Measurements from ENCODE around the gene ZFYVE27.

Gene ZFYVE27

DNA sequence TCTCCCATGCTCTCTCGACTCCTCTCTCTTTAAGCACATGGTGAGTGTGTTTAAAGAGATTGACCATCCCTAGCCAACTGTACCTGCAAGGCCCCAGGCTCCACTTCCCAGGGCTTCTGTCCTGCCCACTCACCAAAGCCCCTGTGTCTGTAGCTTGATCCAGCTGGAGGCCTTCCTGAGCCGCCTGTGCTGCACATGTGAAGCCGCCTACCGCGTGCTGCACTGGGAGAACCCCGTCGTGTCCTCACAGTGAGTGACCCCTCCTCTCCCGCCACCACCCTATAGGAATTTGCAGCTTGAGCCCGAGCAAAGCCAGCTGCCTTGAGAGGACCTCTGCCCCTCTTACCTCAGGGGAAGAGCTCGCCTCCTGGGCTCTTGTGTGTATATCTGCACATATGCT lies 11.2 kb downstream of the ZFYVE27 start:
- no peak for DNase-seq (ENCODE audit: low spot score)

DNA sequence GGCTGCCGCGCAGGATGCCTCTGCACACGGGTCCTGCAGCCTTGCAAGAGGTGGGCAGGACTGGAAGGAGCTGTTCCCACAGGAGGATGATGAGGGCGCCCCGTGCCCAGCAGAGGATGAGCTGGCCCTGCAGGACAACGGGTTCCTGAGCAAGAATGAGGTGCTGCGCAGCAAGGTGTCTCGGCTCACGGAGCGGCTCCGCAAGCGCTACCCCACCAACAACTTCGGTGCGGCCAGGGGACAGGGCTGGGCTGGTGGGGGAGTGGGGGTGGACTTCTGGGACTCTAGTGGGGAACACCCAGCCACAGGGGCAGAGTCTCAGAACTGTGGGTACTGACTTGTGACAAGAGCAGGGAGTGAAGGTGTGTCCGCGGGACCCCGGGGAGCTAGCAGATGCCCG lies 16.0 kb downstream of the ZFYVE27 start:
- no peak for DNase-seq (ENCODE audit: low spot score)

DNA sequence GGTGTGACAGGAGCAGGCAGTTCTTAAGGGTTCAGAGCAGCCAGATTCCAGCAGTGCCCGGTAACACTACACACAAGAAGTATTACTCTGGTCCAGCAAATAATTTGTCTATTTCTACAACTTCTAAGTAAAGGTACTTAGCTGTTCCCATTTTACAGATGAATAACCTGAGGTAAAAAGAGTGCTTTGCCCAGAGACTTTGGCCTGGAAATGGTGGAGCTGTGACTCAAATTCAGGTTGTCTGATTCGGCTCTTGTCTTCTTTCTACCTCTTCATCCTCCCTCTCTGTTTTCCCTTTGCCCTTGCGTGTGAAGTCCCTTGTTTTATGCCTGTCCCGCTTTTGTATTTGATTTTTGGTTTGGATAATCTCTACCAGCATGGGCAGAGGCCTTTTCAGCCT lies 17.8 kb downstream of the ZFYVE27 start:
- no peak for DNase-seq (ENCODE audit: low spot score)

DNA sequence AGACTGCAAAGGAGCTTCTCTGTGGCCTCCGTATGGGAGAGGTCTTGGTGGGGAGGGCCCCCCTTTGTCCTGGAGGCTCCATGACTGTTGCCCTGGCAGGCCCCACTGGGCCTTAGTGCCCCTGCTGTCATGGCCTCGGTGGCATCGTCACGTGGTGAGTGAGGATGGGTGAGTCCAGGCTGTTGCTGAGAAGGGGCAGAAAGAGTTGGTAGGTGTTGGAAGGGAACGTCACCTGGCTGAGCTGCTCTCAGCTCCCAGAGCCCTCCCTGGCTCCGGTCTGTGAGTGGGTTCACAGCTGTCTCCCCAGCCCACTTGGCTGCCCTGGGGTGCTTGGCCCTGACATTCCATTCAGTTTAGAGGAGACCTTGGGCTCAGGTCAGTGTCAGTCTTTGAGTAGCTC lies 18.8 kb downstream of the ZFYVE27 start:
- no peak for DNase-seq (ENCODE audit: low spot score)

DNA sequence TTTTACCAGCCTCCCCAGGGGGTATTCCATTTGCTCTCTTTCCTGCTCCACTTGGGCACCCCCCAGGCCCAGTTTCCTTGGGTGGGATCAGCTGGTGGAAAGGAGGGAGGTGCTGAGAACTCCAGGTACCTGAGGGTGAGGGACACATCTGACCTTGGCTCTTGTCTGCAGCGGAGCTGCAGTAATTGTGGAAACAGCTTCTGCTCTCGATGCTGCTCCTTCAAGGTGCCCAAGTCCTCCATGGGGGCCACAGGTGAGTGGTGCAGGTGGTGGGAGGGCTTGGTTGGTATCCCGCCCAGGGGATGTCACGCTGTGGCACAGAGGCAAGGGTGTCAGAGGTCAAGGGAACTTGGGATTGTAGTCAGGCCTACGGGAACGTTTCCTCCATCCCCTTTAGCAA lies 20.5 kb downstream of the ZFYVE27 start:
- DNase-seq (ENCODE audit: low spot score) = no peak

DNA sequence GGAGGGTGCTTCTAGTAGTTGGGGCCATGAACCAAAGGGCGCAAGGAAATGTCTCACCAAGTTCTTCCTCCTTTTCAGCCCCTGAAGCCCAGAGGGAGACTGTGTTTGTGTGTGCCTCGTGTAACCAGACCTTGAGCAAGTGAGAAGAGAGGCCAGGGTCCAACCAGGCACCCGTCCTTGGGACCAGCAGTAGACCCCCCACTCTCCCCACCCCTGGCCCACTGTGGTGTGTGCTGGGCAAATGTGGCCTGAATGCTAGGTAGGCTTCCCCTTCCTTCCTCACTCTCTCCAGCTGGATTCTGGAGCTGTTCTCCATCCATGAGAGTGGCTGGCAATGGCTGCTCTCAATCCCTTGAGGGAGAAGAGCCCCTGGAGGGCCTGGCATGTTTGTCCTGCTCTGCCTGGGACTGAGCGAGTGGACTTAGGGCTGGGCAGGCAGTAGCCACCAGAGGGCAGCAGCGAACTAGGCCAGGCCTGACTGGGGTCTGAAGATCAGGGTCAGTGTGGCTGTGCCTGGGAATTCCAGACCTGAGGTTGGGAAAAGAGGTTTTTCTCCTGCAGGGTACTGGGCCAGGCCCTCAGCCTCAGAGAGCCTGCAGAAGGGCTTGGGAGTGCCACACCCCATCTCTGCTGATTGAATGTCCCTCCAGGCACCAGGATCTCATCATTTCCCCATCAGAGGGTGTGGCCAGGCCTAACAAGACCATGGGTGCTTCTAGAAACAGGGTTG lies 22.4 kb downstream of the ZFYVE27 start:
- DNase-seq (ENCODE audit: low spot score) = peak; percentile 91

DNA sequence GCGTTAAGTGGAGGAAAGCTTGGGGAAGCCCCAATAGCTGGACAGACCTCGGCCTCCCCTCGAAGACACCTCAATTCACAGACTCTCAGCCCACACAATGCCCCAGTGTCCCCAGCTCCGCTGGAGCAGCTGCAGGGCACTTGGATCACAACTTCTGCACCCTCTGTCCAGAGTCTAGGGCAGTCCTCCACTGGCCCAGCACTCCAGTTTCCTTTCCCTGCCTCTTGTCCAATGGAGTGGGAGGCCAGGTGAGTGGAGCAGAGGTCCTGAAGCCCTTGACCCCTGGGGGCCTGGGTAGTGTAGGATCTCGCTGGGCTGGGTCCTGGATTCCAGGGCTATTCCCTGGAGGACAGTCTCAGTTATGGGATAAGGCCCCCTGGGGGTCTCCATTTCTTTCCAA lies 23.0 kb downstream of the ZFYVE27 start:
- DNase-seq (ENCODE audit: low spot score) = no peak

DNA sequence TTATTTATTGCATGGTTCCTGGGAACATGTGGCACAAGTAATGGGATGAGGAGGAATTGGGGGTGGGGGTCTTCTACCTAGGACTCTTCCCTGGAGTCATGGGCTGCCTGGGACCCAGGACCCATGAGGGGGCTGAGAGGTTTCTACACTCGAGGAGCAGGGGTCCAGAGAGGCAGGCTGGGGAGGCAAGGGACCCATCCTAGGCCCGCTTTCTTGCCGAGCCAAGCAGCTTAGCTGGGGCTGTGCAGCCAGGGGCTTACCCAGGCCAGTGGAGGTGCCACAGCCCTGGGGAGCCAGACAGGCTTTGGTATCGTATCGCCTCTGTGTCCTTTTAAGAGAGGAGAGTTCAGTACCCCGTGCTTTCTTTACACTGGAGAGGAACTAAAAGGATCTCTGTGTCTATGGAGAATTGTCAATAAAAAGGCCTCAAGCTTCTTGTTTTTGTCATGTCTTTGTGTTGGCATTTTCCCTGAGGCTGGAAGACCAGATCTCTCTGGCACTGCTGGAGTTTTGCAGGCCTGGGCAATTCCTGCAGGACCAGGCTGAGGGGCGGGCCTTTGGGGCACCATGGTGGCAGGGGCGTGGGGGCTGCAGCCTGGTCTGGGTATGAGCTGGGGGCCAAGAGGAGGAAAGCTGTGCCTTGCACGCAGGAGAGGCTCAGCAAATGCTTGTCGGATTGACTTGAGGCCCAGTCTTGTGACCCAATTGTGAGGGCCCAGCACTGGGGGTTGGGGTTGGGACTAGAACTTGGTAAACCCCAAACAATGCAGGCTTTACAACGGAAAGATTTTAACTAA lies 23.7 kb downstream of the ZFYVE27 start:
- DNase-seq (ENCODE audit: low spot score) = no peak

DNA sequence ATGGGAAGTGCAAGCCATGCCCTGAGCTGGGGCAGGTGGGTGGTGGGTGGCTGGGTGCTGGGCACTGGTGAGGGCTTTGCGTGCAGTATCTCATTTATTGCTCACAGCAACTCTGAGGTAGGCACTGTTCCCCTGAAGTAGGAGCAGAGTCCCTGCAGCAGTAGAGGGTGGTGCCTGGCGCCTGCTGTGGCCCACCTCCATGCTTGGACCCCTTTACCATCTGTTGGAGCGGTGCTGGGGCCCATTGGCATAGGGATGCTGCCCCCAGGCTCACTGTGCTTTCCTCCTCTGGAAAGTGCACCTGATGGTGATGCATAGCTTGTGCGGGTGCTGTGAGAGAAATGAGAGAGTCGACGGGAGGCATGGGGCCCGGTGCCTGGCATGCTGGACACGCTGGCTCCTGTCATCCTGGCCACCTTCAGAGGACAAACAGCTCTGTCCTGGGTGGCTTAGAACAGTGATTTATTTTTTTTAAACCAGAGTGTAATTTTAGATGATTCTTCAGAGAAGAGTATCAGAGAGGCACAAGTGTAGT lies 24.5 kb downstream of the ZFYVE27 start:
- DNase-seq (ENCODE audit: low spot score) = no peak

DNA sequence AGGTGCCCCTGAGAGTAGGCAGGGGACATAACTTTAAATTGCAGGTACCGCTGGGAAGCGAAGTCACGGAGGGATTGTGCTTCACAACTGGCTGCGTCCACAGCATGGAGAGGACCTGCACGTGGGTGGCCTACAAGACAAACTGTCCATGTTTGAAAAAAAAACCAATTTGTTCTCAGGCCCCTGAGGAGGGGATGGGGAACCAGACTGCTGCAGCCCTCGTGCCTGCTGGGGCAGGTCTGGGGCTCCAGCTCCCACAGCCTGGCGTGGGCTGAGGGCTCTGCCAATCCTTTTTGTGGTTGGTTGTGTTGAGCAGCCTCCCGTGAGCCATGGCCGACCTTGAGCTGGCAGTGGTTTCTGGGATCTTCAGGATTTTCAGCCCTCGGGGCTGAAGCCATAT lies 25.1 kb downstream of the ZFYVE27 start:
- no peak for DNase-seq (ENCODE audit: low spot score)

DNA sequence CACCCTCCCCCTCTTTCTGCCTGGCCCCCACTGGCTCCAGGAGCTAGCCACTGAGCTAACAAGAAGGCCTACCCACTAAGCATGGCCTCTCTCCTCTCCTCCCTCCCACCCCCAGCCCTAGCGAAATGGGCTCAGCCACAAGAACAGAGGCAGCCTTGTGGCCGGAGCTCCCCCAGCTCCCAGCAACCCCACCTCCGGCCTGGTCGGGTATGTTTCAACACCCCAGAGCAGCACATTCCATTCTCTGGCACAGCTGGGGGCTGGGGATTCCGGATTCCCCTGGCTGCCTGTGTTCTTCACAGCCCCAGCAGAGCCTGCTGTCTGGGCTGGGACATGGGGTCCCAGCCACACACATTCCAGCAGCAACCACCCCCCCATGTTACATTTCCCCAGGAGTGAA lies 25.9 kb downstream of the ZFYVE27 start:
- DNase-seq (ENCODE audit: low spot score) = no peak

DNA sequence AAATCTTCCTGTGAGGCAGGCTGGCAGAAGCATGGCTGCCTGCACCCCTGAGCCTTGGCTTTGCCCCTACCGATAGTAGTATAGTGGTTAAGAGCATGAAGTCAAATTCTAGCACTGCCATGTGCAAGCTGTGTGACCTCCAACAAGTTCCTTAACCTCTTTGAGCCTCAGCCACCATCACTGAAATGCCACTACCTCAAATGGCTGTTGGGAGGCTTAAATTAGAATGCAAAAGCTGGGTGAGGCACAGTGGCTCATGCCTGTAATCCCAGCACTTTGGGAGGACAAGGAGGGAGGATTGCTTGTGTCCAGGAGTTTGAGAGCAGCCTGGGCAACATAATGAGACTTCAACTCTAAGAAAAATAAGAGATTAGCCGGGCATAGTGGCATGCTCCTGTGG lies 26.5 kb downstream of the ZFYVE27 start:
- no peak for DNase-seq (ENCODE audit: low spot score)

DNA sequence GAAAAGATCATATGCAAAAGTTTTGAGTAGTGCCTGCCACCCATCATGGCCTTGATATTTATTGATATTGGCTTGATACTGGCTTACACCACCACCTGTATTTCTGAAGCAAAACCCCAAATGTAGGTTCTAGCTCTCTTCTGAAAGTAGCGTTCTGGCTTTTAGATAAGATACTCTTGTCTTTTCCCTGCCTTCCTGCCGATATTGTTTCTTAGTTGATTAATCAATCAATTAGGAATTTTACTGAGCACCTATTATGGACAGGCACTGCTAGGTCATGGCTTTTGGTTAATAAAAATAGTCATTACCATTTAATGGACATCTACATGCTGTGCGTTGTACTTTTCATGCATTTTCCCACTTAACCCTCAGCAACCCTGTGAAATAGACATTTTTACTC lies 27.0 kb downstream of the ZFYVE27 start:
- DNase-seq (ENCODE audit: low spot score) = no peak

DNA sequence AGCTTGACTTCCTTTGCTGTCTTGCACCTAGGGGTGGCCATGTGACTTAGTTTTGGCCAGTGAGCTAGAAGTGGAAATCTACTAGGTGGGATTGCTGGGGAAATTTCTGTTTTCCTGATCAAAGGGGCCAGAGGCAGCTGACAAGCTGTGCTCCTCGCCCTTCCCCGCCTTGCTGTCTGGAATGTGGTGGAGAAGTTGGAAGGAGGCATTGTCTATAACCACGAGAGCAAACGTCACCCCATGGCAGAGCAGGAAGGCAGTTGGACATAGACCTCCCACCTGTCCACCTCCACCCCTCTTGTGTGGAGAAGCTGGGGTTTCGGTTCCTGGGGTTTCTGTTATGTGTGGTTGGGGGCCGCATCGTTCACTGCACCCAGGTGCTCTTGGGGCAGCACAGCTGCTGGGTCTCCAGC lies 27.6 kb downstream of the ZFYVE27 start:
- DNase-seq (ENCODE audit: low spot score) = no peak

DNA sequence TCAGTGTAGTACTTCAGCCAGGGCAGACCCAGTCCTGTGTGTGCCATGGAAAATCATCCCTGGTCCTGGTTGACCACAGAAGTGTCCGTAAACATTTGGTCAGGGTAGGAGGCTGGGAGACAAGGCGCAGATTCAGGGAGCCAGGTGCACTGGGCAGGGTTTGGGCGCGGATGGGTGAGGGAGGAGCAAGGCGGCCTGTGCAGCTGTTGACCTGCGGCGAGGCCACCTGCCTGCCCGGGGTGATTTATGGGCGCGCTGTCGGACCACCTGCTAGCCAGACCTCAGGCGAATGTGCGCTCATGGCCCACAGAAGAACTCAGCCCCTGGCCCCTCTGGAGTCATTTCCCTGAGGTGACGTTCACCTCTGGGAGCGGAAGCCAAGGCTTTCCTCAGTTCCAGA lies 28.3 kb downstream of the ZFYVE27 start:
- no peak for DNase-seq (ENCODE audit: low spot score)

DNA sequence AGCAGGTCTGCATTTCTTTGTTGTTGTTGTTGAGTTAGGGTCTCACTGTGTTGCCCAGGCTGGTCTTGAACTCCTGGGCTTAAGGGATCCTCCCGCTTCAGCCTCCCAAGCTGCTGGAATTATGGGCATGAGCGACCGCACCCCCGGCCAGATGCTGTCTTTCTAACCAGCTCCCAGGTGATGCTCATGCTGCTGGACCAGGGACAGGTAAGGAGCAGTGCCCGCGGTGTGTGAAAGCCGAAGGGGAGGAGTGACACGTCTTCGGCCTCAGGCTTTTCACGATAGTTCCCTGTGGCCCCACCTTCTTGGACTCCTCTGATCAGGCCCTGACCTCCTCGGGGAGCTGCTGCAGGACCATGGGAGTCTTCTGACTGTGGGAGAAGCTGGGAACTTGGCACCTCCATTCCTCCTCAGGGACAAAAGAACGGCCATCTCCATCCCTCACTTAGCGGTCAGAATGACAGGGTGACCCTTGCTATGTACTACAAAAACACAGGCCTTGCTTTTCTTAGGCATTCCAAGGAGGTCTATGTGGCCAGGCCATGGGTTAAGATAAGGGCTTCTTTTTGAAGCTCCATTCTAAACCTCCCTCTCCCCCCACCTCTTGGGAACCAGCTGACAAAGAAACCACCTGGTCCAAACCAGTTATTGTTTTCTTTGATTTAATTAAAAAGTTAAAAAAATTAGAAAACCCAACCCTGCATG lies 29.3 kb downstream of the ZFYVE27 start:
- no peak for DNase-seq (ENCODE audit: low spot score)

DNA sequence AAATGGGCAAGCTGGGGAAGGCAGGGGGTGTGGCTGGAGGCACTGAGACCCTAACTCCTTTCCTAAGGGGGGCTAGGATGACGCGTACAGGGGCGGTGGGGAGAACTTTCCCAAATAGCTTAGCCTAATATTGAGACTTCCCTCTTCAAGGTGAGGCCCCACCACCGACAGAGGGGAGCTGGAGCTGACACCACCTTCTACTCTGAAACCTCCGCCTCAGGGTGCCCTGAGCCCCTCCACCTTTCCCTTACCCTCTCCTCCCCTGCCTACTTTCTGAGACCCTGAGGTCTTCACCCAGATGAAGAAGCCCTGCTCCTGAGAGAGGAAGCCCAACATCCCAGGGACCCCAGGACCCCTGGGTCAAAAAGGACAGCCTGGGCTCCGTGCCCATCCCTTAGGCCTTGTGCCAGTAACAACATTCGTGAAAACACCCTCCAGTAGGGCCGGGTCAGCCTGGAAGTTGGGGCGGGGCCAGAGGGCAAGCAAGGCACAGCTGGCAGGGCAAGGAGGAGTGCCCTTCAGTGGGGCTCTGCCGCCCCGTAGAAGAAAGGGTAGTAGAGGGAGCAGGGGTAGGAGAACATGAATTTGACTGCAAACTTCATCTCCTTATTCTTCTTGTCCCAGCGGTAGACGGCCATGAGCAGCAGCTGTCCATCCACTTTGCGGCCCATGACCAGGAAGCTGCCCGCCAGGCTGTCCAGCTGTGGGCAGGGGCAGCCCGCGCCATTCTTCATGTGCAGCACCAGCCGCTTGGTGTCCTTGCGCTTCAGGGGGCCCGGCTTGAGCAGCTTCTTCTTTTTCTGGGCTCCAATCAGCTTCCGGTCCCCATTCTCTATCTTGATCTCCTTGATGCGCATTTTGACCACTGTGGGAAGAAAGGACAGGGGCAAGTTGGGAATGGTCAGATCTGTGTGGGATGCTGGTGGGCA lies 30.3 kb downstream of the ZFYVE27 start:
- DNase-seq (ENCODE audit: low spot score) = no peak

DNA sequence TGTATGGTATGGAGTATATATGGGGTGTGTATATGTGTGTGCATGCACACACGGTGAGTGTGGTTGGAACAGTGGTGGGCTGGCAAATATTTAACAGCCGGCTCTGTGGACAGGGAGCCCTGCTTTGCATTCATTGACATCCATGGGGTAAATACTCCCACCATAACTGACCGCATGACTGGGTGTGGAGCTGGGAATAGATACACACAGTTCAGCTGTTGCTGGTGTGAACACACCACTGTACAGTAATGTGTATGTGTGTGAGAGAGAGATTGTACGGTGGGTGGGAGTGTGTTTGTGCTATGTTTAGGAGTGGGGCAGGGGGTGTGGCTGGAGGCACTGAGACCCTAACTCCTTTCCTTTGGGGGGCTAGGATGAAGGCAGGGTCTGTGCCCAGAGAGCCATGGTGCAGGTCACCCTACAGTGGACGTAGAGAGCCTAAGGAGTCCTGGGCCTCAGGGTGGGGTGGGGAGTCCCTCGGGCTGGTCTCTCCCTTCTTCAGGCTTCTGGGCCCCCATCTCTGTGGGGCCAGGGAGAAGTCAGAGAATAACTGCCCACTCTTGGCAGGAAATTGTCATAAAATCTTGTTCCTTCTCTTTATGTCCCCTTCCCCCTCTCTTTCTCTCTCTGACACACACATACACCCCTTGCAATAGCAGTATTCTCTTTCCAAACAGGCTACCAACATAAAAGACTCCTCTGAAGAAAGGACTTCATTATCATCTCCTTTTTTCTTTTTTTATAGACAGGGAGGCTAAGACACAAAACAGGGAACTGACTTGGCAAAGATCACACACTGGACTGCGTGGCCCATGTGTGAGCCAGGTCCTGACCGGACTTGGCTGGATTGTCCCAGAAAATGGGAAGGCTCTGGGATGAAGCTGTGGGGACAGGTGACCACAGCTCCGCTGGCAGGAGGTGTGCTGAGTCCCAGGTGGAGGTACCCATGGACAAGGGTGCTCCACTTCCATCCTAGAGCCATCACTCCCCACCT lies 31.7 kb downstream of the ZFYVE27 start:
- no peak for DNase-seq (ENCODE audit: low spot score)

DNA sequence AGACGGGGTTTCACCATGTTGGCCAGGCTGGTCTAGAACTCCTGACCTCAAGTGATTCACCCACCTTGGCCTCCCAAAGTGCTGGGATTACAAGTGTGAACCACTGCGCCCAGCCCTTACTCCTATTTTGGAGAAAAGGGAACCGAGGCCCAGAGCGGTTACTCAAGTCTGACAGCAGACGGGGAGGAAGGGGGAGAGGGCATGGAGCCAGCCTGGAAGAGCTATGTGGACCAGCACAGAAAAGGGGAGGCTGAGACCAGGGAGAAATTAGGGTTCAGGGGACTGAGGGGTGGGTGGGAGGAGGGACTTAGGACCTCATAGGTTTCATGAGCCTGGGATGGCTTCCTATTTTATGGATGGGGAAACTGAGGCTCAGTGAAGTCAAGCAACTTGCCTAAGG lies 33.3 kb downstream of the ZFYVE27 start:
- no peak for DNase-seq (ENCODE audit: low spot score)
